Activated T-cell treated with anti-CD3 and anti-CD28 coated beads for 48 hours (primary cell): ENCODE data around the gene C10orf105.

ENCODE experiments used
- DNase-seq: peaks from one replicate; pipeline ENCODE4 v3.0.0-alpha.2; 2020; ENCODE audit warnings: low read depth

C10orf105 gene

DNA sequence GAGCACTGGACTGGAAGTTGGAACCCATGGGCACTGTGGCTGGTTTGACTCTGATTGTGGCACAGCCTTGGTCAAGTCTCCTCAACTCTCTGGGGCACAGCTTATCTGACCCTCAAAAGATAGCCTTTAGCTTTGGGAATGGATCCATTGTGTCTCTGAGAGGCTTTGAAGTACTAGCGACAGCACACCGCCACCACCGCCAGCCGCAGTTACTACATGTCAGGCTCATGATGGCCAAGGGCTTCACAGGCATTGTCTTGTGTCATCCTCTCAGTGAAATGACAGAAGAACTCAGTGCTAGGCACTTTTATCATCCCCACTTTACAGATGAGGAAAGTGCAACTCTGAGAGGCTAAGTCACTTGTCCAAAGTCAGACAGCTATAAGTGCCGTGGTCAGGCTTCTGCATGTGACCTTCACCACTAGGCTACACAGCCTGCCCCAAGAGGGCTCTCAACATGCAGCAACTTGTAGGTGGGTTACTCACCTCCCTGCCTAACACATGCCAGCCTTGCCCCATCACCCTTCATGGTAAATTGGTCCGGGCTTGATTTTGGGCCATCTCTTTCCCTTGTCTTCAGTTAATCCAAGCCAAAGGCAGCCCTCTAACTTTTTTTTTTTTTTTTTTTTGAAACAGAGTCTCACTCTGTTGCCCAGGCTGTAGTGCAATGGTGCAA lies 44.1 kb downstream of the C10orf105 start:
- no peak for DNase-seq

DNA sequence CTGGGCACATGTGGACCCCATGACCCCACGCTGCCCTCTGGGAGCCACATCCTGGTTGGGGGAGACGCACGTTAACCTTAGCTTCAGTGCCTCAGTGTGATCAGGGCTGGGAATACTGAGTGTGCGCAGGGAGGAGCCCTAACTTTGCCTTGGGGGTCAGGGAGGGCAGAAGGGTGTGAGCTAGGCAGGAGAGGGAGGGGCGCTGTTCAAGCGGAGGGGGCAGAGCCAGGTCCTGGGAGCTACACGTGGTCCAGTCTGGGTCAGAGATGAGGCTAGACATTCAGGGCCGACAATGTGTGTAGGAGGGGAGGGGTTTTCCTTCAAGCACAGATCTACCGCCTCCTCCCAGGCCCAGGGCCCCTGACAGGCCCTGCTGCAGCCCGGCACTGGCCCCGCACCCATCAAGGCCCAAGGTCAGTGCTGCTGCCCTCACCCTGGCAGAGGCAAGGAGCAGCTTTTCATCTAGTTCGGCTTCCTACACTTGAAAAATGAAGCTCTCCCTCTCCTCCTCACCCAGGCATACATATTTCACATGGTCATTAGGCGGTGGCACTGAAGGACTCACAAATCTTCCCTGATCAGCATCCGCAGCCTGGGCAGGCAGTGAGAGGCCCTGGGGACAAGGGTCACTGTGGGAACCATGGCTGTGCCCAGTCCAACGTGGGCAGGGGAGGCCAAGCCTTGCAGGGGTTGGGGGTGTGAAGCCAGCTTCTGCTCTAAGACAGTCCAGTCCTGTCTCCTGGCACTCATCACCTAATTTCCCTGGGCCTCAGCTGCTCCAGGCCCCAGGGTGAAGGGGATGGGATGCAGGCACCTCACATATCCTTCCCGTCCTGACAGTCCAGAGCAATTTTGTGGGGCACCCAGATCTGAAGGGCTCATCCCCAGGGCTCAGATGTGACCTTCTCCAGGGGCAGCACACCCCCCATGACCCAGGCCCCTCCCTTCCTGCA lies 47.3 kb downstream of the C10orf105 start:
- DNase-seq, result no peak

GRCh38 chr10:71667387-71667752 lies 52.2 kb downstream of the C10orf105 start:
- no peak for DNase-seq

GRCh38 chr10:71666639-71667386 lies 52.8 kb downstream of the C10orf105 start:
- no peak for DNase-seq

DNA sequence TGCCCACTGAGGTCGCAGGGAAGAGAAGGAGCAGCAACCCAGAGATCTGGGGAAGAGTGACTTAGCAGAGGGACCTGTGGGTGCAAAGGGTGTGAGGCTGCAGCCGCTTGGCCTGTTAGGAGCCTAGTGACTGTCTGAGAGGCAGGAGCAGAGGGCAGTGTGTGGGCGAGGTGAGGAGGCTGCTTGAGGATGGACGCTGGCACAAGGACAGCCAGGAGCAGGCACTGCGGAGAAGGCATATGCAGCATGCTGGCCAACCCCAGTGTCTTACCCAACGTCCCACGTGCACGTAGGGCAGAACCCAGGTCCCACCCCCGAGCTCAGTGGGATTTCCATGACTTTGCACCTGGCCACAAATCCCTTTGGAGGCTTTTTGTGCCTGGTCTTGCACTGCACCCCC lies 54.1 kb downstream of the C10orf105 start:
- no peak for DNase-seq

DNA sequence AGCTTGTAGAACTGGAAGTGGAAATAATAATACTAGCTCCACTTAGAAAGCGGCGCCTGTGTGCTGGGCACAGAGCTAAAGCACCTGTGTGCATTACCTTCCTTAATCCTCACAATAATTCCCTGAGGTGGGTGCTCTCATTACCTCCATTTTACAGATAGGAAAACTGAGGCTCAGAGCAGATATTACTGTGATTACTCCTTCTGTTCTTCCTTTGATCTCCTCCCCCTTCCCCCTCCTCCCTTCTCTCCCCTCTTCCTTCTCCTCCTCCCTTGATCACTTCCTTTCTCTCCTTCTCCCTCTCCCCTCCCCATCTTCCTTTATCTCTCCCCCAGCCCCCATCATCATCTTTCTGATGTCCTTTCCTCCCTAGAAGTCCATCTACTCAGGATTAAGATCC lies 55.0 kb downstream of the C10orf105 start:
- no peak for DNase-seq

DNA sequence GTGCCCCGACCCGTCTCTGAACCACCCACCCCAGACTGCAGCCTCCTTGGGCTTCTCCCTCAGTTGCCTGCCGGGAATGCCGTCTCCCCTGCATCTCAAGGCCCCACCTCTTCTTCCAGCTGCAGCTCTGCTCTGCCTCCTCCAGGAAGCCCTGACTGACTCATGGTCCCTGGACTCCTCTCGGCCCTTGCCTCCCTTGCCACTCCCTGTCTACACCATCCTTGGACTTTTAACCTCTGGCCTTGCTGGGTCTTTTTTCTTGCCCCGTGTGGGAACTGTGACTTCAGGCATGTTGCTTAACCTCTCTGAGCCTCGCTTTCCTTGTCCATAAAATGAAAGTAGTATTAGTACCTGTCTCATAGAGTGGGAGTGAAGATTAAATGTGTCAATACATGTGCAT lies 56.3 kb downstream of the C10orf105 start:
- no peak for DNase-seq

GRCh38 chr10:71661779-71662336 lies 57.7 kb downstream of the C10orf105 start:
- DNase-seq, result no peak
